SK-N-SH treated with all-trans-retinoic acid at 6 μM for 48 hours (cell line): ENCODE results near the gene GINS3.
"Not testable (repeated sequence)": the region's sequence is repeated elsewhere in the genome, so short reads cannot be mapped to it uniquely, and the experiment has no call there.

Experiments used
- ARNTL ChIP-seq: fragments of 450-650 bp; formaldehyde crosslinking; IDR thresholded peaks from 2 replicates; pipeline ENCODE4 v1.5.0; 2020; ENCODE audit warnings: low read depth, mild to moderate bottlenecking, moderate library complexity, borderline replicate concordance
- CSDC2 ChIP-seq: fragments of 250-450 bp; sonication (Bioruptor Pico); IDR thresholded peaks from 2 replicates; pipeline ENCODE4 v1.5.0; 2020; ENCODE audit warnings: mild to moderate bottlenecking, moderate library complexity
- RARB ChIP-seq: fragments of 250-450 bp; sonication (Bioruptor Pico); IDR thresholded peaks from 2 replicates; pipeline ENCODE4 v1.8.0; 2021; ENCODE audit warnings: mild to moderate bottlenecking, moderate library complexity
- ZC3H10 ChIP-seq: fragments of 250-450 bp; sonication (Bioruptor Pico); IDR thresholded peaks from 2 replicates; pipeline ENCODE4 v1.5.1; 2021; ENCODE audit warnings: mild to moderate bottlenecking, moderate library complexity
- ZNF565 ChIP-seq: fragments of 450-650 bp; formaldehyde crosslinking; conservative IDR thresholded peaks from 2 replicates; pipeline ENCODE4 v1.5.0; 2020; ENCODE audit warnings: low read depth, mild to moderate bottlenecking, moderate library complexity
- TF ChIP-seq, protein P1 (sequence below): fragments of 250-450 bp; sonication (Bioruptor Pico); IDR thresholded peaks from 2 replicates; pipeline ENCODE4 v1.5.1; 2021; ENCODE audit warnings: mild to moderate bottlenecking, moderate library complexity
- TF ChIP-seq, protein P2 (sequence below): fragments of 250-450 bp; sonication (Bioruptor Pico); IDR thresholded peaks from 2 replicates; pipeline ENCODE4 v1.8.0; 2020; ENCODE audit warnings: mild to moderate bottlenecking, moderate library complexity, borderline replicate concordance
- TF ChIP-seq, protein P3 (sequence below): fragments of 250-450 bp; sonication (Bioruptor Pico); IDR thresholded peaks from 2 replicates; pipeline ENCODE4 v1.5.0; 2020; ENCODE audit warnings: mild to moderate bottlenecking, moderate library complexity

DNA sequence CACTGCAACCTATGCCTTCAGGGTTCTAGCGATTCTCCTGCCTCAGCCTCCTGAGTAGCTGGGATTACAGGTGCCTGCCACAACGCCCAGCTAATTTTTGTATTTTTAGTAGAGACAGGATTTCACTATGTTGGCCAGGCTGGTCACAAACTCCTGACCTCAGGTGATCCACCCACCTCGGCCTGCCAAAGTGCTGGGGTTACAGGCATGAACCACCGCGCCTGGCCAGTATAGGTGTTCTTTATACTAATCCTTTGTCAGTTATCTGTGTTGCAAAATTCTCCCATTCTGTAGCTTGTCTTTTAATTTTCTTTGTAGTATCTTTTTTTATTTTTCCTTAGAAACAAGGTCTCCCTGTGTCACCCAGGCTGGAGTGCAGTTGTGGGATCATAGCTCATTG is 23.7 kb downstream of the GINS3 start:
- TF ChIP-seq, protein P1, sequence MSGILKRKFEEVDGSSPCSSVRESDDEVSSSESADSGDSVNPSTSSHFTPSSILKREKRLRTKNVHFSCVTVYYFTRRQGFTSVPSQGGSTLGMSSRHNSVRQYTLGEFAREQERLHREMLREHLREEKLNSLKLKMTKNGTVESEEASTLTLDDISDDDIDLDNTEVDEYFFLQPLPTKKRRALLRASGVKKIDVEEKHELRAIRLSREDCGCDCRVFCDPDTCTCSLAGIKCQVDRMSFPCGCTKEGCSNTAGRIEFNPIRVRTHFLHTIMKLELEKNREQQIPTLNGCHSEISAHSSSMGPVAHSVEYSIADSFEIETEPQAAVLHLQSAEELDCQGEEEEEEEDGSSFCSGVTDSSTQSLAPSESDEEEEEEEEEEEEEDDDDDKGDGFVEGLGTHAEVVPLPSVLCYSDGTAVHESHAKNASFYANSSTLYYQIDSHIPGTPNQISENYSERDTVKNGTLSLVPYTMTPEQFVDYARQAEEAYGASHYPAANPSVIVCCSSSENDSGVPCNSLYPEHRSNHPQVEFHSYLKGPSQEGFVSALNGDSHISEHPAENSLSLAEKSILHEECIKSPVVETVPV (CRISPR knock-in tag): not testable (repeated sequence)
- not testable (repeated sequence) for TF ChIP-seq RARB (CRISPR knock-in tag); CSDC2; ZC3H10; ZNF565 (CRISPR knock-in tag); ARNTL
- TF ChIP-seq, protein P2, sequence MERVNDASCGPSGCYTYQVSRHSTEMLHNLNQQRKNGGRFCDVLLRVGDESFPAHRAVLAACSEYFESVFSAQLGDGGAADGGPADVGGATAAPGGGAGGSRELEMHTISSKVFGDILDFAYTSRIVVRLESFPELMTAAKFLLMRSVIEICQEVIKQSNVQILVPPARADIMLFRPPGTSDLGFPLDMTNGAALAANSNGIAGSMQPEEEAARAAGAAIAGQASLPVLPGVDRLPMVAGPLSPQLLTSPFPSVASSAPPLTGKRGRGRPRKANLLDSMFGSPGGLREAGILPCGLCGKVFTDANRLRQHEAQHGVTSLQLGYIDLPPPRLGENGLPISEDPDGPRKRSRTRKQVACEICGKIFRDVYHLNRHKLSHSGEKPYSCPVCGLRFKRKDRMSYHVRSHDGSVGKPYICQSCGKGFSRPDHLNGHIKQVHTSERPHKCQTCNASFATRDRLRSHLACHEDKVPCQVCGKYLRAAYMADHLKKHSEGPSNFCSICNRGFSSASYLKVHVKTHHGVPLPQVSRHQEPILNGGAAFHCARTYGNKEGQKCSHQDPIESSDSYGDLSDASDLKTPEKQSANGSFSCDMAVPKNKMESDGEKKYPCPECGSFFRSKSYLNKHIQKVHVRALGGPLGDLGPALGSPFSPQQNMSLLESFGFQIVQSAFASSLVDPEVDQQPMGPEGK (CRISPR knock-in tag): not testable (repeated sequence)
- TF ChIP-seq, protein P3, sequence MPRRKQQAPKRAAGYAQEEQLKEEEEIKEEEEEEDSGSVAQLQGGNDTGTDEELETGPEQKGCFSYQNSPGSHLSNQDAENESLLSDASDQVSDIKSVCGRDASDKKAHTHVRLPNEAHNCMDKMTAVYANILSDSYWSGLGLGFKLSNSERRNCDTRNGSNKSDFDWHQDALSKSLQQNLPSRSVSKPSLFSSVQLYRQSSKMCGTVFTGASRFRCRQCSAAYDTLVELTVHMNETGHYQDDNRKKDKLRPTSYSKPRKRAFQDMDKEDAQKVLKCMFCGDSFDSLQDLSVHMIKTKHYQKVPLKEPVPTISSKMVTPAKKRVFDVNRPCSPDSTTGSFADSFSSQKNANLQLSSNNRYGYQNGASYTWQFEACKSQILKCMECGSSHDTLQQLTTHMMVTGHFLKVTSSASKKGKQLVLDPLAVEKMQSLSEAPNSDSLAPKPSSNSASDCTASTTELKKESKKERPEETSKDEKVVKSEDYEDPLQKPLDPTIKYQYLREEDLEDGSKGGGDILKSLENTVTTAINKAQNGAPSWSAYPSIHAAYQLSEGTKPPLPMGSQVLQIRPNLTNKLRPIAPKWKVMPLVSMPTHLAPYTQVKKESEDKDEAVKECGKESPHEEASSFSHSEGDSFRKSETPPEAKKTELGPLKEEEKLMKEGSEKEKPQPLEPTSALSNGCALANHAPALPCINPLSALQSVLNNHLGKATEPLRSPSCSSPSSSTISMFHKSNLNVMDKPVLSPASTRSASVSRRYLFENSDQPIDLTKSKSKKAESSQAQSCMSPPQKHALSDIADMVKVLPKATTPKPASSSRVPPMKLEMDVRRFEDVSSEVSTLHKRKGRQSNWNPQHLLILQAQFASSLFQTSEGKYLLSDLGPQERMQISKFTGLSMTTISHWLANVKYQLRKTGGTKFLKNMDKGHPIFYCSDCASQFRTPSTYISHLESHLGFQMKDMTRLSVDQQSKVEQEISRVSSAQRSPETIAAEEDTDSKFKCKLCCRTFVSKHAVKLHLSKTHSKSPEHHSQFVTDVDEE: not testable (repeated sequence)
